ENCODE data around the gene FGGY.

The FGGY gene

GRCh38 chr1:59314776-59315528, 18.1 kb downstream of the FGGY start:
- peaks cover 22 to 52% of the 10 kb centered on the region in 2 donors for H3K4me1 Mint-ChIP-seq (ENCODE audit: low read depth in 2 of 2)

GRCh38 chr1:59315529-59316463, 18.9 kb downstream of the FGGY start:
- H3K27ac Mint-ChIP-seq = peak overlapping the region in 1 of 2 donors; percentile 93
- peaks cover 22 to 52% of the 10 kb centered on the region in 2 donors for H3K4me1 Mint-ChIP-seq (ENCODE audit: low read depth in 2 of 2)
- DNase-seq (no peak), ATAC-seq (replicated peaks) (no peak)
- H3K27me3 Mint-ChIP-seq = no peaks in the 10 kb centered on the region
- H3K36me3 Mint-ChIP-seq (ENCODE audit: insufficient read depth) = no peaks in the 10 kb centered on the region
- H3K9me3 Mint-ChIP-seq = no peaks in the 10 kb centered on the region
- H3K4me3 Mint-ChIP-seq = peak overlapping the region; percentile 69 to 86

More at GRCh38 chr1:59314776-59315528, 18.1 kb downstream of the FGGY start:
- DNase-seq = no peak
- peak overlapping the region in 1 of 2 donors; percentile 19 for H3K27ac Mint-ChIP-seq
- ATAC-seq (replicated peaks) = no peak
- H3K36me3 Mint-ChIP-seq (ENCODE audit: insufficient read depth) = no peaks in the 10 kb centered on the region
- H3K4me3 Mint-ChIP-seq = peak overlapping the region in 1 of 2 donors; percentile 86
- no peaks in the 10 kb centered on the region for H3K9me3 Mint-ChIP-seq
- H3K27me3 Mint-ChIP-seq = no peaks in the 10 kb centered on the region

- H3K36me3 Mint-ChIP-seq (ENCODE audit: insufficient read depth) = no peaks in the 10 kb centered on the region
- ATAC-seq (replicated peaks) (peak; percentile 88), DNase-seq (peak in 2 of 3 experiments; percentile 9 to 26)
- H3K27ac Mint-ChIP-seq = peak overlapping the region; percentile 71 to 93
- peaks cover 20 to 52% of the 10 kb centered on the region in 2 donors for H3K4me1 Mint-ChIP-seq (ENCODE audit: low read depth in 2 of 2)
- peak overlapping the region; percentile 69 to 86 for H3K4me3 Mint-ChIP-seq
- H3K27me3 Mint-ChIP-seq = no peaks in the 10 kb centered on the region
- H3K9me3 Mint-ChIP-seq = no peaks in the 10 kb centered on the region
Measured at GRCh38 chr1:59316497-59317128, 19.7 kb downstream of the FGGY start.

- ATAC-seq (replicated peaks) = no peak
- H3K4me1 Mint-ChIP-seq (ENCODE audit: low read depth in 2 of 2) = peaks cover 20 to 52% of the 10 kb centered on the region in 2 donors
- DNase-seq = no peak
- no peaks in the 10 kb centered on the region for H3K27me3 Mint-ChIP-seq
- no peaks in the 10 kb centered on the region for H3K9me3 Mint-ChIP-seq
- H3K4me3 Mint-ChIP-seq = peak overlapping the region; percentile 69 to 86
- H3K27ac Mint-ChIP-seq = peak overlapping the region; percentile 71 to 93
- H3K36me3 Mint-ChIP-seq (ENCODE audit: insufficient read depth) = no peaks in the 10 kb centered on the region
Measured at GRCh38 chr1:59317343-59317742, 20.4 kb downstream of the FGGY start.

GRCh38 chr1:59317780-59318179, 20.9 kb downstream of the FGGY start:
- ATAC-seq (replicated peaks) (no peak), DNase-seq (no peak)
- H3K27ac Mint-ChIP-seq = no peak overlapping the region
- H3K9me3 Mint-ChIP-seq = no peaks in the 10 kb centered on the region
- H3K4me3 Mint-ChIP-seq = peak overlapping the region; percentile 43 to 69
- H3K27me3 Mint-ChIP-seq = no peaks in the 10 kb centered on the region
- no peaks in the 10 kb centered on the region for H3K36me3 Mint-ChIP-seq (ENCODE audit: insufficient read depth)
- H3K4me1 Mint-ChIP-seq (ENCODE audit: low read depth in 2 of 2) = peaks cover 20 to 52% of the 10 kb centered on the region in 2 donors

GRCh38 chr1:59318271-59318860, 21.5 kb downstream of the FGGY start:
- Mint-ChIP-seq H3K4me1 (ENCODE audit: low read depth in 2 of 2) (peaks cover 20 to 52% of the 10 kb centered on the region in 2 donors), H3K4me3 (peak overlapping the region in 1 of 2 donors; percentile 43), H3K27me3 (no peaks in the 10 kb centered on the region), H3K27ac (no peak overlapping the region), H3K9me3 (no peaks in the 10 kb centered on the region), H3K36me3 (ENCODE audit: insufficient read depth) (no peaks in the 10 kb centered on the region)
- ATAC-seq (replicated peaks) (no peak), DNase-seq (no peak)

GRCh38 chr1:59322394-59322793, 25.5 kb downstream of the FGGY start:
- no peak for DNase-seq
- no peak for ATAC-seq (replicated peaks)
- Mint-ChIP-seq H3K4me3 (no peak overlapping the region), H3K27me3 (no peaks in the 10 kb centered on the region), H3K4me1 (ENCODE audit: low read depth in 2 of 2) (peaks cover 6 to 25% of the 10 kb centered on the region in 2 donors), H3K9me3 (no peaks in the 10 kb centered on the region), H3K36me3 (ENCODE audit: insufficient read depth) (no peaks in the 10 kb centered on the region), H3K27ac (no peak overlapping the region)

GRCh38 chr1:59322814-59323213, 25.9 kb downstream of the FGGY start:
- ATAC-seq (replicated peaks) = no peak
- no peak overlapping the region for H3K4me3 Mint-ChIP-seq
- H3K36me3 Mint-ChIP-seq (ENCODE audit: insufficient read depth) = no peaks in the 10 kb centered on the region
- no peaks in the 10 kb centered on the region for H3K9me3 Mint-ChIP-seq
- H3K27ac Mint-ChIP-seq = no peak overlapping the region
- no peak for DNase-seq
- H3K27me3 Mint-ChIP-seq = no peaks in the 10 kb centered on the region
- peaks cover 2 to 20% of the 10 kb centered on the region in 2 donors for H3K4me1 Mint-ChIP-seq (ENCODE audit: low read depth in 2 of 2)

- Mint-ChIP-seq H3K4me3 (no peak overlapping the region), H3K27me3 (no peaks in the 10 kb centered on the region), H3K9me3 (no peaks in the 10 kb centered on the region), H3K4me1 (ENCODE audit: low read depth in 2 of 2) (peaks cover 0 to 20% of the 10 kb centered on the region in 2 donors), H3K27ac (no peak overlapping the region), H3K36me3 (ENCODE audit: insufficient read depth) (no peaks in the 10 kb centered on the region)
- no peak for ATAC-seq (replicated peaks)
- DNase-seq = no peak
Measured at GRCh38 chr1:59323879-59324278, 27.0 kb downstream of the FGGY start.

GRCh38 chr1:59328353-59328752, 31.5 kb downstream of the FGGY start:
- no peaks in the 10 kb centered on the region for H3K36me3 Mint-ChIP-seq (ENCODE audit: insufficient read depth)
- H3K4me3 Mint-ChIP-seq = peak overlapping the region; percentile 17 to 50
- H3K27ac Mint-ChIP-seq = peak overlapping the region; percentile 24 to 64
- H3K9me3 Mint-ChIP-seq = no peaks in the 10 kb centered on the region
- ATAC-seq (replicated peaks) (no peak), DNase-seq (no peak)
- no peaks in the 10 kb centered on the region for H3K27me3 Mint-ChIP-seq
- peaks cover 7 to 21% of the 10 kb centered on the region in 2 donors for H3K4me1 Mint-ChIP-seq (ENCODE audit: low read depth in 2 of 2)

GRCh38 chr1:59329412-59330053, 32.6 kb downstream of the FGGY start:
- Mint-ChIP-seq H3K27ac (no peak overlapping the region), H3K27me3 (no peaks in the 10 kb centered on the region), H3K4me3 (no peak overlapping the region), H3K36me3 (ENCODE audit: insufficient read depth) (no peaks in the 10 kb centered on the region), H3K9me3 (no peaks in the 10 kb centered on the region), H3K4me1 (ENCODE audit: low read depth in 2 of 2) (peaks cover 14 to 30% of the 10 kb centered on the region in 2 donors)
- ATAC-seq (replicated peaks) (no peak), DNase-seq (no peak)

- Mint-ChIP-seq H3K27ac (peak overlapping the region in 1 of 2 donors; percentile 81), H3K27me3 (no peaks in the 10 kb centered on the region), H3K9me3 (no peaks in the 10 kb centered on the region), H3K4me1 (ENCODE audit: low read depth in 2 of 2) (peaks cover 14 to 30% of the 10 kb centered on the region in 2 donors), H3K4me3 (no peak overlapping the region), H3K36me3 (ENCODE audit: insufficient read depth) (no peaks in the 10 kb centered on the region)
- no peak for ATAC-seq (replicated peaks)
- DNase-seq = no peak
Measured at GRCh38 chr1:59331686-59332620, 35.1 kb downstream of the FGGY start.
